Measurements from ENCODE around the gene LARGE1. TPM values are rescaled to one million over a fixed set of nuclear protein-coding genes. Genes with fewer than 3 reads are reported as not detected.

LARGE1 gene
- total and polyA plus RNA-seq, 2 experiments from 2014 or later = 1.5 to 12.8 TPM

DNA sequence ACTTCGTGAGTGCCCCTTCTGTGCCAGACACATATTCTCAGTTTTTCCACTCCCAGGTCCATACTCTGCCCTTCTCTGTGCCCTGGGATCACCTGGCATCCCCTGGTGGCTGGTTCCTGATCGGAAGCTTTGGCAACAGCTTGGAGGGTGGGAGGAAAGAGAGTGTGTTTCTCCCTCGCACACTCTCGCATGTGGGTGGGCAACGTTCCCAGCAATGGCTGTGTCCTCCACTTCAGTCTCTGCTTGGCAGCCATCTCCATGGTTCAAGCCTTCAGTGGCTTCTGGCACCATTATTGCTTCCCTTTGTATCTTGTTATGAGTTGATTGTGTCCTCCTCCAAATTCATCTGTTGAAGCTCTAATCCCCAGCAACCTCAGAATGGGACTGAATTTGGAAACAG, 519.4 kb downstream of the LARGE1 start:
- no peak for TF ChIP-seq EZH2phosphoT487 (IDR thresholded peaks at IDR 0.05; ENCODE audit: insufficient read depth, low read depth)
- TF ChIP-seq EZH2 (IDR thresholded peaks at IDR 0.05; ENCODE audit: insufficient read depth, poor library complexity, severe bottlenecking) = no peak
- in situ Hi-C loops (cut with MboI) = no loop called here
- Histone ChIP-seq H3K4me1 (ENCODE audit: insufficient read depth) (no peaks in the 10 kb centered on the region), H3K27me3 (replicated peaks; ENCODE audit: insufficient read depth) (no peaks in the 10 kb centered on the region), H3K36me3 (ENCODE audit: low read depth) (no peaks in the 10 kb centered on the region), H3K9me2 (ENCODE audit: insufficient read depth) (no peaks in the 10 kb centered on the region), H3K9ac (no peak overlapping the region), H3K27ac (no peak overlapping the region), H2AFZ (no peak overlapping the region), H3K9me3 (ENCODE audit: low read depth) (no peaks in the 10 kb centered on the region), H3K79me2 (ENCODE audit: insufficient read depth) (no peaks in the 10 kb centered on the region), H3F3A (ENCODE audit: insufficient read depth) (no peaks in the 10 kb centered on the region), H4K20me1 (ENCODE audit: insufficient read depth) (no peaks in the 10 kb centered on the region), H3K4me2 (ENCODE audit: unreplicated experiment) (no peak overlapping the region), H3K4me3 (no peak overlapping the region)
- WGBS, 2 experiments (ENCODE audit: low coverage in 1 of 2, low lambda C conversion rate in 2 of 2, missing lambda C conversion rate in 2 of 2) = 64 to 77% methylated on average over 5 of the region's 5 CpGs
- no peak for DNase-seq

DNA sequence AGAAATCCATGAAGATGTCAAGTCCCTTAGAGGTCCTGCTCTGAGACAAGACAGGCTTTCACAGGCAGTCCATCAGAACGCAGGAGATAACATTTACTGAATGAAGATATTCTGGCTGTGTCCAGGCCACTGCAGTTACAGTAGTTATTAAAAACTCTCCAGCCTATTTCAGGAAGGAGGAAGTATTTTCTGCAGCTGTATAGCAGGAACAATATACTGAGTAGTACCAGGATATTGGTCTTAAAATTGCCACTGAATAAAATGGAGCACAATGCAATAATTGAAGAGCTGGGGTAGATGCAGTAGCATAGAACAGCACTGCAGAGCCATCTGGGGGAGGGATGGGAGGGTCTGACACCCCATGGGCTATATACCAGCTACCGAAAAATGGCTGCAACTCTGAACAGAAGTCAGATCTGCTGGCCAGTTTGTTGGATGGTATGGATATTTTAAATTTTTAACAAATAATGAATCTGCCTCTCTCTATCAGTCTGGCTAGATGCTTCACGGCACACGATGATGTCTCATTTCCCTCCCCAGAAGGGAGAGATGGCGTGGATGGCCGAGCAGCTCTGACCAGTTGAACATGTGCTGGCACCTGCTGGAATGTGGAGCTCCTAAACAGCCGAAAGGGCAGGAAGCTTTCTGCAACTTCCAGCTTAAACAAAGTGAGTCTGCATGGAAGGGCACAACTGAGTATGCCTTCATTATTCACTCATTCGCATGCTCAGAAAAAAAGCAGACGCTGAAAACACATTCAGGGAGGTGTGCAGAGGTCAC, 520.0 kb downstream of the LARGE1 start:
- H3K36me3 ChIP-seq (ENCODE audit: low read depth) = no peaks in the 10 kb centered on the region
- H2AFZ ChIP-seq = no peak overlapping the region
- in situ Hi-C loops (cut with MboI) = no loop called here
- TF ChIP-seq EZH2phosphoT487 (IDR thresholded peaks at IDR 0.05; ENCODE audit: insufficient read depth, low read depth) (no peak), EZH2 (IDR thresholded peaks at IDR 0.05; ENCODE audit: insufficient read depth, poor library complexity, severe bottlenecking) (no peak)
- no peaks in the 10 kb centered on the region for H3K9me3 ChIP-seq (ENCODE audit: low read depth)
- no peak overlapping the region for H3K27ac ChIP-seq
- 88 to 91% methylated on average over 9 of the region's 9 CpGs for WGBS, 2 experiments (ENCODE audit: low coverage in 1 of 2, low lambda C conversion rate in 2 of 2, missing lambda C conversion rate in 2 of 2)
- no peak overlapping the region for H3K4me2 ChIP-seq (ENCODE audit: unreplicated experiment)
- no peak overlapping the region for H3K9ac ChIP-seq
- H3K9me2 ChIP-seq (ENCODE audit: insufficient read depth) = no peaks in the 10 kb centered on the region
- H3K79me2 ChIP-seq (ENCODE audit: insufficient read depth) = no peaks in the 10 kb centered on the region
- no peak overlapping the region for H3K4me3 ChIP-seq
- H3K27me3 ChIP-seq (replicated peaks; ENCODE audit: insufficient read depth) = no peaks in the 10 kb centered on the region
- DNase-seq = no peak
- H3K4me1 ChIP-seq (ENCODE audit: insufficient read depth) = no peaks in the 10 kb centered on the region
- H3F3A ChIP-seq (ENCODE audit: insufficient read depth) = no peaks in the 10 kb centered on the region
- H4K20me1 ChIP-seq (ENCODE audit: insufficient read depth) = no peaks in the 10 kb centered on the region

GRCh38 chr22:33397381-33397907, 522.8 kb downstream of the LARGE1 start:
- no peak overlapping the region for H3K9ac ChIP-seq
- no peaks in the 10 kb centered on the region for H4K20me1 ChIP-seq (ENCODE audit: insufficient read depth)
- DNase-seq = peak; percentile 12
- no peak overlapping the region for H2AFZ ChIP-seq
- H3K9me2 ChIP-seq (ENCODE audit: insufficient read depth) = no peaks in the 10 kb centered on the region
- no peaks in the 10 kb centered on the region for H3K27me3 ChIP-seq (replicated peaks; ENCODE audit: insufficient read depth)
- WGBS, 2 experiments (ENCODE audit: low coverage in 1 of 2, low lambda C conversion rate in 2 of 2, missing lambda C conversion rate in 2 of 2) = 94 to 98% methylated on average over 4 of the region's 4 CpGs
- no peaks in the 10 kb centered on the region for H3K36me3 ChIP-seq (ENCODE audit: low read depth)
- H3K4me1 ChIP-seq (ENCODE audit: insufficient read depth) = no peaks in the 10 kb centered on the region
- H3F3A ChIP-seq (ENCODE audit: insufficient read depth) = no peaks in the 10 kb centered on the region
- no peaks in the 10 kb centered on the region for H3K79me2 ChIP-seq (ENCODE audit: insufficient read depth)
- no peaks in the 10 kb centered on the region for H3K9me3 ChIP-seq (ENCODE audit: low read depth)
- no peak overlapping the region for H3K4me3 ChIP-seq
- in situ Hi-C loops (cut with MboI) = no loop called here
- H3K27ac ChIP-seq = no peak overlapping the region
- H3K4me2 ChIP-seq (ENCODE audit: unreplicated experiment) = no peak overlapping the region
- no peak for TF ChIP-seq EZH2 (IDR thresholded peaks at IDR 0.05; ENCODE audit: insufficient read depth, poor library complexity, severe bottlenecking)
- TF ChIP-seq EZH2phosphoT487 (IDR thresholded peaks at IDR 0.05; ENCODE audit: insufficient read depth, low read depth) = no peak

DNA sequence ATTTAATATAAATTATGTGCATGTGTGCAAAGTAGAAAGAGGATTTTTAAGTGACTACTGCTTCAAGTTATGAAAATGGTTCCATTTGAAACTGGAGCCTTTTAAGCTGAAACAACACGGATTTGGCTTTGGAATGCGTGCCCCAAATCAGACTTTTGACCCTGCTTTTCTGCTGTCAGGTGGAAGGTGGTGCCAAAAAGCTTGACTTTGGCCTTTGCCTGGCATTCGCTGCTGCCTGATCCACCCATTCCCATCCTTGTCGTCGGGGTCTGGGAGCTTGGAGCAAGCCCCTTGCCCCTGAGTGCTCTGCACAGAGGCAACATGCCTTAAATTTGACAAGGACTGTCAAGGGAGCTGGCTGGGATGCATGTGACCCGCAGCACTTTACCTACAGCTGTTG, 526.8 kb downstream of the LARGE1 start:
- Histone ChIP-seq H3K79me2 (ENCODE audit: insufficient read depth) (no peaks in the 10 kb centered on the region), H3K4me3 (no peak overlapping the region), H3K9ac (no peak overlapping the region), H2AFZ (no peak overlapping the region), H3K4me2 (ENCODE audit: unreplicated experiment) (no peak overlapping the region), H3K27ac (no peak overlapping the region), H3F3A (ENCODE audit: insufficient read depth) (no peaks in the 10 kb centered on the region), H3K9me3 (ENCODE audit: low read depth) (no peaks in the 10 kb centered on the region), H3K27me3 (replicated peaks; ENCODE audit: insufficient read depth) (no peaks in the 10 kb centered on the region), H3K9me2 (ENCODE audit: insufficient read depth) (no peaks in the 10 kb centered on the region), H3K36me3 (ENCODE audit: low read depth) (no peaks in the 10 kb centered on the region), H3K4me1 (ENCODE audit: insufficient read depth) (no peaks in the 10 kb centered on the region), H4K20me1 (ENCODE audit: insufficient read depth) (no peaks in the 10 kb centered on the region)
- no peak for DNase-seq
- TF ChIP-seq EZH2phosphoT487 (IDR thresholded peaks at IDR 0.05; ENCODE audit: insufficient read depth, low read depth) (no peak), EZH2 (IDR thresholded peaks at IDR 0.05; ENCODE audit: insufficient read depth, poor library complexity, severe bottlenecking) (no peak)
- 71% methylated on average over 6 of the region's 6 CpGs for WGBS, 2 experiments (ENCODE audit: low coverage in 1 of 2, low lambda C conversion rate in 2 of 2, missing lambda C conversion rate in 2 of 2)
- in situ Hi-C loops (cut with MboI) = no loop called here

Data from GM23248 (cell line).